C4-2B (cell line): Measurements from ENCODE around the gene CPNE1.

Source experiments
- H3K27ac ChIP-seq: fragments of 450-650 bp; 2 replicates; pipeline ENCODE4 v1.5.1; 2017
- ZFX ChIP-seq: fragments of 450-650 bp; IDR thresholded peaks from 2 replicates; pipeline ENCODE4 v1.6.1; 2017
- TF ChIP-seq, protein P1 (sequence below): fragments of 450-650 bp; conservative IDR thresholded peaks from 2 replicates; pipeline ENCODE4 v1.5.1; 2017; ENCODE audit warnings: mild to moderate bottlenecking

CPNE1 gene

DNA sequence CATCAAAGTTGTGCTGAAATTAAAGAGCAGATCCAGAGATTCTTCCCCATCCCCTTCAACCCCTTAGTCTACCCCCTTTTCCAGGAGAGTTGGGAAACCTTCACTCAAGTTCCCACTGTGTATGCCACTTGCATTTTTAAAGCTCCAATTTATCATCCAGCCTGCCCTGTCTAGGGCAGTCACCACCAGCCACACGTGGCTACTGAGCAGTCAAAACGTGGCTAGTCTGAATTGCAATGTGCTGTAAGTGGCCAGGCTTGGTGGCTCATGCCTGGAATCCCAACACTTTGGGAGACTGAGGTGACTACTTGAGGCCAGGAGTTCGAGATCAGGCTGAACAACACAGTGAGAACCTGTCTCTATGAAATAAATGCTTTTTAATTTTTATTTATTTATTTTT is 87.9 kb downstream of the CPNE1 start:
- H3K27ac ChIP-seq = no peak overlapping the region
- TF ChIP-seq, protein P1, sequence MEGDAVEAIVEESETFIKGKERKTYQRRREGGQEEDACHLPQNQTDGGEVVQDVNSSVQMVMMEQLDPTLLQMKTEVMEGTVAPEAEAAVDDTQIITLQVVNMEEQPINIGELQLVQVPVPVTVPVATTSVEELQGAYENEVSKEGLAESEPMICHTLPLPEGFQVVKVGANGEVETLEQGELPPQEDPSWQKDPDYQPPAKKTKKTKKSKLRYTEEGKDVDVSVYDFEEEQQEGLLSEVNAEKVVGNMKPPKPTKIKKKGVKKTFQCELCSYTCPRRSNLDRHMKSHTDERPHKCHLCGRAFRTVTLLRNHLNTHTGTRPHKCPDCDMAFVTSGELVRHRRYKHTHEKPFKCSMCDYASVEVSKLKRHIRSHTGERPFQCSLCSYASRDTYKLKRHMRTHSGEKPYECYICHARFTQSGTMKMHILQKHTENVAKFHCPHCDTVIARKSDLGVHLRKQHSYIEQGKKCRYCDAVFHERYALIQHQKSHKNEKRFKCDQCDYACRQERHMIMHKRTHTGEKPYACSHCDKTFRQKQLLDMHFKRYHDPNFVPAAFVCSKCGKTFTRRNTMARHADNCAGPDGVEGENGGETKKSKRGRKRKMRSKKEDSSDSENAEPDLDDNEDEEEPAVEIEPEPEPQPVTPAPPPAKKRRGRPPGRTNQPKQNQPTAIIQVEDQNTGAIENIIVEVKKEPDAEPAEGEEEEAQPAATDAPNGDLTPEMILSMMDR = no peak
- TF ChIP-seq ZFX = no peak
